HG02852 (cell line): ENCODE measurements around the gene CALY.
A peak's percentile ranks its signal among the peaks of the same experiment; 100 is the strongest.

Experiments used
- ATAC-seq: cut with Tn5 transposase; IDR thresholded peaks from one replicate; pipeline ENCODE4 v1.9.1; 2021; ENCODE audit warnings: mild to moderate bottlenecking, moderate library complexity; ENCODE audit not compliant: unreplicated experiment

The CALY gene

GRCh38 chr10:133274751-133275683, 61.7 kb downstream of the CALY start:
- peak; percentile 52 for ATAC-seq
